Esophagus squamous epithelium (tissue), 5 donors: ENCODE measurements around the gene NFU1. TPM values are rescaled to one million over a fixed set of nuclear protein-coding genes. Genes with fewer than 3 reads are reported as not detected.

Experiments
- DNase-seq: peaks from one replicate; lab custom pipeline; 2025; lab: John Stamatoyannopoulos, UW
- H3K27ac ChIP-seq, 4 donors: fragments of 200-600 bp; sonication (generic); one replicate each; pipeline ENCODE4 v1.5.1; 2016 to 2019; ENCODE audit warnings: mild to moderate bottlenecking in 1 of 4
- H3K27me3 ChIP-seq, 4 donors: fragments of 200-600 bp; sonication (generic); 1 replicate in 3 of 4; 2 replicates in 1 of 4; pipeline versions ENCODE4 v1.5.1 to v1.6.0; 2017 to 2021; ENCODE audit warnings: antibody characterized with exemption in 1 of 4
- H3K36me3 ChIP-seq, 3 donors: fragments of 200-600 bp; sonication (generic); one replicate each; pipeline ENCODE4 v1.5.1; 2016 to 2019
- H3K4me1 ChIP-seq, 3 donors: fragments of 200-600 bp; sonication (generic); one replicate each; pipeline ENCODE4 v1.5.1; 2017 to 2019
- H3K4me3 ChIP-seq, 4 donors: fragments of 200-600 bp; sonication (generic); 1 replicate in 3 of 4; 2 replicates in 1 of 4; pipeline ENCODE4 v1.5.1; 2016 to 2019; ENCODE audit warnings: mild to moderate bottlenecking in 2 of 4, moderate library complexity in 1 of 4
- H3K9me3 ChIP-seq, 3 donors: fragments of 200-600 bp; sonication (generic); one replicate each; pipeline ENCODE4 v1.5.1; 2016 to 2019
- POLR2A ChIP-seq, 4 donors: fragments of 450-650 bp; IDR thresholded peaks; one replicate each; pipeline ENCODE4 v1.6.1; 2017; ENCODE audit warnings: antibody characterized with exemption in 4 of 4, mild to moderate bottlenecking in 4 of 4, moderate library complexity in 3 of 4
- WGBS, 2 donors: methylation state at CpG; one replicate each; pipeline ENCODE4 v1.1.5; 2018; 5-methylcytosine and 5-hydroxymethylcytosine counted together
- intact Hi-C: fragments of 100-400 bp; cut with DNase I; formaldehyde crosslinking; loops from one replicate; pipeline ENCODE4 v1.15.0; 2022
- total RNA-seq, 4 donors: library from RNA; depleted of rRNA; stranded (reverse); fragments of >200 nt; gene quantifications; one replicate each; pipeline ENCODE4 v1.1.0, GENCODE V29; 2016
- TF ChIP-seq, protein P1 (sequence below), 6 experiments: fragments of 450-650 bp in 4 of 6; fragments of 200-600 bp in 2 of 6; sonication (generic) in 2 of 6; IDR thresholded peaks; one replicate each; pipeline ENCODE4 v1.5.1; 2016 to 2019; ENCODE audit warnings: antibody characterized with exemption in 6 of 6, mild to moderate bottlenecking in 4 of 6, moderate library complexity in 4 of 6
- donor health status: DM: yes; HTN: yes; CAD: no.

NFU1 gene
- total RNA-seq, 4 donors from 2014 or later = 17.4 to 26.2 (median 23.5) TPM

DNA sequence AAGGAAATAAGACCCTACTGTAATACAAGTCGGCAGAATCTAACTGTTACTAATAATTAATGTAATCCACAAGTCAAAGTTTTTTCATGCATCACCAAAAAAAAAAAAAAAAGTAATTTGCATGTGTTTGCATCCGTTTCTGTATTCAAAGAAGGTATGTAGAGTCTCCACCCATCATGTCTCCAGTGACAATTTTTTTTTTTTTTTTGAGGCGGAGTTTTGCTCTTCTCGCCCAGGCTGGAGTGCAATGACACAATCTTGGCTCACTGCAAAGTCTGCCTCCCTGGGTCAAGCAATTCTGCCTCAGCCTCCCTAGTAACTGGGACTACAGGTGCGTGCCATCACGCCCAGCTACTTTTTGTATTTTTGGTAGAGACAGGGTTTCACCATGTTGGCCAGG is 24.2 kb upstream of the NFU1 start:
- Histone ChIP-seq H3K4me1 (peaks cover 0 to 14% (median 5%) of the 10 kb centered on the region in 3 donors), H3K9me3 (no peaks in the 10 kb centered on the region), H3K36me3 (peaks cover 0 to 13% (median 0%) of the 10 kb centered on the region in 3 donors), H3K27me3 (no peaks in the 10 kb centered on the region), H3K27ac (no peak overlapping the region), H3K4me3 (no peak overlapping the region)
- TF ChIP-seq POLR2A (IDR thresholded peaks at IDR 0.05) = no peak
- TF ChIP-seq, protein P1, sequence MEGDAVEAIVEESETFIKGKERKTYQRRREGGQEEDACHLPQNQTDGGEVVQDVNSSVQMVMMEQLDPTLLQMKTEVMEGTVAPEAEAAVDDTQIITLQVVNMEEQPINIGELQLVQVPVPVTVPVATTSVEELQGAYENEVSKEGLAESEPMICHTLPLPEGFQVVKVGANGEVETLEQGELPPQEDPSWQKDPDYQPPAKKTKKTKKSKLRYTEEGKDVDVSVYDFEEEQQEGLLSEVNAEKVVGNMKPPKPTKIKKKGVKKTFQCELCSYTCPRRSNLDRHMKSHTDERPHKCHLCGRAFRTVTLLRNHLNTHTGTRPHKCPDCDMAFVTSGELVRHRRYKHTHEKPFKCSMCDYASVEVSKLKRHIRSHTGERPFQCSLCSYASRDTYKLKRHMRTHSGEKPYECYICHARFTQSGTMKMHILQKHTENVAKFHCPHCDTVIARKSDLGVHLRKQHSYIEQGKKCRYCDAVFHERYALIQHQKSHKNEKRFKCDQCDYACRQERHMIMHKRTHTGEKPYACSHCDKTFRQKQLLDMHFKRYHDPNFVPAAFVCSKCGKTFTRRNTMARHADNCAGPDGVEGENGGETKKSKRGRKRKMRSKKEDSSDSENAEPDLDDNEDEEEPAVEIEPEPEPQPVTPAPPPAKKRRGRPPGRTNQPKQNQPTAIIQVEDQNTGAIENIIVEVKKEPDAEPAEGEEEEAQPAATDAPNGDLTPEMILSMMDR (IDR thresholded peaks at IDR 0.05) = no peak
- WGBS, 2 donors = 94% methylated on average over 6 of the region's 6 CpGs
- no peak for DNase-seq
- intact Hi-C loops = no loop called here

DNA sequence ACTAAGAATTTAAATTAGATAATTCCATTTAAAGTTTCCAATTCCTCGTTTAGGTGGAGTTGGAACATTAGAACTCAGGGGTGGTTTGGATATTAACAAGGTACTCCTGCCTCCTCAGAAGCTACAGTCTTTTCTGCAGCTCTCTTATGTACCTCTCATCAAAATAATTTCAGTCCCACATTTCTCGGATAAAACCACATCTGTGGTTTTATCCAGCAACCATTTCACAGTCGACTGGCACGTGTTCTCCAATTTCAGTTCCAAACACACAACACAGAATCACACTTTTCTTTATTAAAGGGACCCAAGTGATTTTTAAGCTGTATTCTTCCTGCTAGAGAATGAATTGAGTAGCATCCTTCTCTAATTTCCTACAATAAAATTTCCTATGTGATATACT is 22.7 kb upstream of the NFU1 start:
- no peak for TF ChIP-seq POLR2A (IDR thresholded peaks at IDR 0.05)
- TF ChIP-seq, protein P1 (IDR thresholded peaks at IDR 0.05) = no peak
- no peaks in the 10 kb centered on the region for H3K36me3 ChIP-seq
- intact Hi-C loops = no loop called here
- peaks cover 0 to 10% (median 5%) of the 10 kb centered on the region in 3 donors for H3K4me1 ChIP-seq
- 82 to 85% methylated on average over 4 of the region's 4 CpGs for WGBS, 2 donors
- no peak for DNase-seq
- no peak overlapping the region for H3K4me3 ChIP-seq
- H3K27ac ChIP-seq = no peak overlapping the region
- H3K9me3 ChIP-seq = no peaks in the 10 kb centered on the region
- no peaks in the 10 kb centered on the region for H3K27me3 ChIP-seq

DNA sequence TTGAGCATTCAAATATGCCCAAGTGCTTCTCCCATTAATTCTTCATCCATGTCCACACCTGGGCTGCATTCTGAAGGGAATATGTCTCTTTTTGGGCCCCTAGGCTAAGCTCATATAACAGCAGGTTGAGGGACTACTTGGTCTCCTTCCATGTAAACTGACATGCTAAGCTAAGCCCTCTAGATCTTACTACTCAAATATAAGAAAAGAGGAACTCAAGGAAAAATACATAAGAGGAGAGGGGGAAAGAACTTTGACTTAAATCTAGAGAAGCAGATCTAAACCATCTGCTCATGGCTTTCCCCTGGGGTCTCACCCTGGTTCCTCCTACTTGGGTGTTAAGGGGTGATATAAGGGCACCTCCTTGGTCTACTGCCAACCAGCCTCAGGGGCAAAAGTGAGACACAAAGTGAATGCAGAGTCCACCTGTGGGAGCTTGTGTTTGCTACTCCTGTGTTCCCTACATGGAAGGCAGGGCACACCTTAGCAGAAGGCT is 19.8 kb upstream of the NFU1 start:
- TF ChIP-seq, protein P1 (IDR thresholded peaks at IDR 0.05) = no peak
- no peak for TF ChIP-seq POLR2A (IDR thresholded peaks at IDR 0.05)

DNA sequence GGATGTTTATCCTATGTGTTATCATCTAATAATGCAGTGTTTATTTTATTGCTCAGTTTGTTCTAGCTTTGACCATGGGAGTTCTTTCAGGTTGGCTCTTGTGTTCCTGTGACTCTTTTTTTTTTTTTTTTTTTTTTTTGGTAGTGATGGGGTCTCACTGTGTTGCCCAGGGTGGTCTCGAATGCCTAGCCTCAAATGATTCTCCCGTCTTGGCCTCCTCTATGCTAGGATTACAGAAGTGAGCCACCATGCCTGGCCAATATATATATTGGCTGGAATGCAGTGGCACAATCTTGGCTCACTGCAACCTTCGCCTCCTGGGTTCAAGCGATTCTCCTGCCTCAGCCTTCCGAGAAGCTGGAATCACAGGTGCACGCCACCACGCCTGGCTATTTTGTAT is 18.9 kb upstream of the NFU1 start:
- Histone ChIP-seq H3K36me3 (no peaks in the 10 kb centered on the region), H3K4me1 (no peaks in the 10 kb centered on the region), H3K9me3 (no peaks in the 10 kb centered on the region), H3K4me3 (no peak overlapping the region), H3K27ac (no peak overlapping the region), H3K27me3 (no peaks in the 10 kb centered on the region)
- whole genome bisulfite sequencing, 2 donors = 100% methylated on average over 1 to 5 of the region's 7 CpGs
- TF ChIP-seq, protein P1 (IDR thresholded peaks at IDR 0.05) = no peak
- no peak for TF ChIP-seq POLR2A (IDR thresholded peaks at IDR 0.05)
- DNase-seq = no peak
- intact Hi-C loops = no loop called here

More for the DNA sequence above, 19.8 kb upstream of the NFU1 start:
- Histone ChIP-seq H3K27me3 (no peaks in the 10 kb centered on the region), H3K9me3 (no peaks in the 10 kb centered on the region), H3K36me3 (no peaks in the 10 kb centered on the region), H3K4me1 (no peaks in the 10 kb centered on the region), H3K4me3 (no peak overlapping the region), H3K27ac (no peak overlapping the region)
- DNase-seq = no peak
- intact Hi-C loops = no loop called here

DNA sequence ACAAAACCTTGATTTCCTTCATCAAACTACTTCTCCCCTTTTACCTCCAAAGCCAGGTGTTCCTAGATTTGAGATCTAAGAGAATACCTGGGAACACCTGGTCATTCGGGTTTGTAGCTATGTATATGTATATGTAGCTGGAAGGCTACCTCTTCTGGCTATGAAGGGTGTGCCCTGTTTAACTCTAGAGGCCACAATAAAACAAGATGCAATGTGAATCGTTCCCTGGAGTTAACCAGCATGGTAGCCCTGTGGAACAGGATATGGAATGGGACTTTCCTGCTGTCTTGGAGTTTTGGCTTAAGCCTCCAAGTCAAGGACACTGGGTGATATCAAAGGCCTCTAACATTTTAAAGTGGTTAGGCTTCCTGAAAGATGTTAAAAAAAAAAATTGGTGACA is 17.7 kb upstream of the NFU1 start:
- intact Hi-C loops = no loop called here
- WGBS, 2 donors = 67 to 94% methylated on average over 1 to 2 of the region's 2 CpGs
- H3K4me3 ChIP-seq = no peak overlapping the region

More for the DNA sequence above, 17.7 kb upstream of the NFU1 start:
- DNase-seq = no peak
- Histone ChIP-seq H3K27me3 (no peaks in the 10 kb centered on the region), H3K27ac (no peak overlapping the region), H3K9me3 (no peaks in the 10 kb centered on the region), H3K4me1 (no peaks in the 10 kb centered on the region), H3K36me3 (no peaks in the 10 kb centered on the region)
- TF ChIP-seq POLR2A (IDR thresholded peaks at IDR 0.05) = no peak
- TF ChIP-seq, protein P1 (IDR thresholded peaks at IDR 0.05) = no peak
